Activated effector memory CD4-positive, alpha-beta T cell treated with anti-CD3 and anti-CD28 coated beads, Interleukin-2, amount 50 U/mL, for 16 hours (primary cell): ENCODE results near the gene ZNF418.
A peak's percentile ranks its signal among the peaks of the same experiment; 100 is the strongest.
"Not testable (repeated sequence)": the region's sequence is repeated elsewhere in the genome, so short reads cannot be mapped to it uniquely, and the experiment has no call there.

ENCODE experiments used
- DNase-seq: peaks from one replicate; pipeline ENCODE4 v3.0.0-alpha.2; 2020

The ZNF418 gene

DNA sequence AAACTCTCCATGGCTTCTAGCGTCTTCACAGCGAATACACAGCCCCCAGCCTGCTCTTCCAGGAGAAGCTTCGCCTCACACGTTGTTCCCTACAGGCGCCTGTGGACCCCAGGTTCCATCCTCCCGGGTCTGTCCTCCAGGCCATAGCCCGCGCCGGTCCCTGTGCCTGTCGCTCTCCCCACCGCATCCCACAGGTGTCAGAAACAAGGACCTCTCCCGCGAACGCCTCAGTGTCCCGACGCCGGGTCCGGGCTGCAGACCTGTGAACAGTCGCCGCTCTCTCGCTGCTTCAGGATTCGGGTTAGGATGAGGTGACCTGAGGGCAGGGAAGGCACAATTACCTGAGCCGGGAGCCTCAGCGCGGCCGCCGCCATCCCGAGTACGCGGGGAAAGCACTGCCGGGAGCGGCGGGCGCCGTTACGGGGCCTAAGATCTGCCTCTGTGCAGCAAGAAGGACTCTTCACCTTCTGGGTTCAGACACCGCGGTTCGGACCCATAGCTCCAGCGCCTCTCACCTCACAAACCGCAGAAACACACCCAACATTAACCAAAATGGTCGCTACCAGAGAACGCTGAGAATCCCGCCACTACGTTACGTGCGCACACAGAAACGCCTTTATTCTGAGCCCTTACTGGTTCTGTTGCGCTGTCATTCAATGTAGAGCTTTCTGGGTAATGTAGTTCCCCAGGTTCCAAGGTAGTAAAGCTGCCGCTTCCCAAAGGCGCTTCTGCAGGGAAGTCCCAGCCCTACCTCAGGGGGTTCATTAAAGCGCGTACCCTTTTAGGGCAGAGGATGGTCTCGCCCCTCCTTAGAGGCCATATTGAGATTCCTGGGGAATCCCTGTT lies at the start of gene ZNF418:
Gene ZNF418, minus strand, starts transcription at position 583 of the 846 bp plus-strand sequence. CDS start 1,580 bp downstream, outside the sequence.
- DNase-seq: peak; percentile 66

DNA sequence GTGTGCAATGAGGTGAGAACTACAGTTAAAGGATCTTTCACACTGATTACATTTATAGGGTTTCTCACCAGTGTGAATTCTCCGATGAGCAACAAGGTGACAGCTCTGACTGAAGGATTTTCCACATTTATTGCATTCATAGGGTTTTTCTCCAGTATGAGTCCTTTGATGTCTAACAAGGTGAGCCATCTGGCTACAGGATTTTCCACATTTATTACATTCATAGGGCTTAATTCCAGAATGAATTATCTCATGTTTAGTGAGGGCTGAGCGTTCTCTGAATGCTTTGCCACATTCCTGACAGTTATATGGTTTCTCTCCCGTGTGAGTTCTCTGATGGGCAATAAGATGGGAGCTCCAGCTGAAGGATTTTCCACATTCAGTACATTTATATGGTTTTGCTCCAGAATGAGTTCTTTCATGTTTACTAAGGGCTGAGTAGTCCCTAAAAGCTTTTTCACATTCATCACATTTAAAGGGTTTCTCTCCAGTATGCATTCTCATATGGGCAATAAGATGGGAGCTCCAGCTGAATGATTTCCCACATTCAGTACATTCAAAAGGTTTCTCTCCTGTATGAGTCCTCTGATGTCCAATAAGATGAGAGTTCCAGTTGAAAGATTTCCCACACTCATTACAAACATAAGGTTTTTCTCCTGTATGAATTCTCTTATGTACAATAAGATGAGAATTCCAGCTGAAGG lies 43.5 kb upstream of the ZNF418 start:
- DNase-seq: no peak

DNA sequence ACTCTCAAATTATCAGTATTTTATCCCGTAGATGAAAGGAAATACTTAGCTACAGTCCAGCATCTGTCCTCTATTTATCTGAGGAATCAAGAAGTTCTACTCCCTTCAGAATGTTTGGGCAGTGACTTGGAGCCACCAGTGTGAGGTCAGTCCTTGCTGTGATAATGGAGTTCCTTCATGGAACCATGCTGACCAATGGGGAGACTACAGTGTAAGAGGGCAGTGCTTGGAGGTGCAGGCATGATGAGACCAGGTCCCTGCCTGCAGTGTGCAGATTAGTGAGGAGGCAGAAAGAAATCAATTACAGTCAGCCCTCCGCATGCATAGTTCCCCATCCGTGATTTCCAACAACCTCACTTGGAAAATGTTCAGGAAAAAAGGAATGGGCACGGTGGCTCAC lies 39.2 kb upstream of the ZNF418 start, which contains the start of gene C19orf18:
Gene C19orf18, minus strand, starts transcription at position 101 of the 400 bp plus-strand sequence. CDS start 102 bp downstream, outside the sequence.
- DNase-seq: no peak

DNA sequence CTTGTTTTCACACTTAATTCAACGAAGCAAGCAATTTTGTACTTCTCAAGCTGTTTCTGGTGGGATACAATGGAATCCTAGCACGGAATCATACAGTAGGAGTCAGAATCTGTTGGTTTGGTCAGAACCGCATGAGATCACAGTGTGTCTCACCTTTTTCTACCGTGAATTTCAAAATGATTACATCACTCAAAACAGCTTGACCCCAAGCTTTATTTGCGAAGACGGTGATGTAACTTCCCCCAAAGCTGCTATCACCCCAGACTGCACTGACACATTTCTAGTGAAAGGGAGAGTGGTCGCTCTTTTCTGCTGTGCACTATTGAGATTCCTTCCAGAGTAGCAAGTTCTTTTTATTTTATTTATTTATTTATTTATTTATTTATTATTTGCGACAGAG lies 29.6 kb upstream of the ZNF418 start:
- no peak for DNase-seq

DNA sequence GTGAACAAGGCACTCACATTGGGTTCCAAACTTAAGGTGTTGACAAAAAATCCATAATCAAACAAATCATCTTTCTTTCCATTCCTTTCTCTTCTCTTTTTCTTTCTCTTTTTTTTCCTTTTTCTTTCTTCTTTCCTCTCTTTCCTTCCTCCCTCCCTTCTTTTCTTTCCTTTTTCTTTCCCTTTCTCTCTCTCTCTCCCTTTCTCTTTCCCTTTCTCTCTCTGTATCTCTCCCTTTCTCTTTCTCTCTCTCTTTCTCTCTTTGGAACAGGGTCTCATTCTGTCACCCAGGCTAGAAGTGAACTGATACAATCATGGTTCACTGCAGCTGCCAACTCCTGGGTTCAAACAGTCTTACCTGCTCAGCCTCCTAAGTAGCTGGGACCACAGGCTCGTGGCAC lies 26.6 kb upstream of the ZNF418 start:
- DNase-seq: no peak

DNA sequence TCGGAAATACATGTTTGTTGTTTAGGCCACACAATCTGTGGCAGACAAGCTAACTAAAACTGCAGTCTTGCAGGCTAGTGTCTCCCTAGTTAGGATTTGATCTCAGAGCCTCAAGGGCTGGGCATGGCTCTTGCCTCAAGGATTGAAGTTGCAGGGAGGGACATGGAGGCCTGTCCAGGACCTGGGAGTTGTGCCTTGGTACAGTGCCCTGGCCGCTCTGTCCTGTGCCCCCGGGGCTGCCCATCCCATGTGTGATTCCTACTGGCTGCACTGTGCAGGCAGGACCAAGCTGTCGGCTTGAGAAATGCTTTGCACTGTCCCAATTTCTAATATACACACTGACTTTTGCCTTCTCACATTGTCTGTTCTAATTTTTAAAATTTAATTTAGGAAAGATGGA lies 19.8 kb upstream of the ZNF418 start:
- DNase-seq: no peak

DNA sequence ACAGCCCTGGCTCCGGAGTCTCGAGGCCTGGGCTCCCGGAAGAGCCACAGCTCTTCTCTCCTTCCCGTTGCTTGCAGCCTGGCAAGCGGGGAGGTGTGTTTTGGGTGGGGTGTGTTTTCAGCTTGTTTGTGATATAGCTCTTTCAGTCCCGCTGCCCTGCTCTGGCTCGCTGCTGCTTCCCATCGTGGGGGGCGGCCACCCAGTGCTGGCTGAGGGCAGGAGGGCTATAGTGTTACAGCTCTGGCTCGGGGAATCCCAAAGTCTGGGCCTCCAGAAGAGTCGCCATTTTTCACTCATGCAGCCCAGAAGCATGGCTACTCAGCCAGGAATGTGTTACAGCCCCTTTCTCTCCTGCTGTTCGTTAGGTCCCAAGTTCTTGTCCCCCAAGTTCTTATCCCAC lies 14.5 kb upstream of the ZNF418 start:
- no peak for DNase-seq

DNA sequence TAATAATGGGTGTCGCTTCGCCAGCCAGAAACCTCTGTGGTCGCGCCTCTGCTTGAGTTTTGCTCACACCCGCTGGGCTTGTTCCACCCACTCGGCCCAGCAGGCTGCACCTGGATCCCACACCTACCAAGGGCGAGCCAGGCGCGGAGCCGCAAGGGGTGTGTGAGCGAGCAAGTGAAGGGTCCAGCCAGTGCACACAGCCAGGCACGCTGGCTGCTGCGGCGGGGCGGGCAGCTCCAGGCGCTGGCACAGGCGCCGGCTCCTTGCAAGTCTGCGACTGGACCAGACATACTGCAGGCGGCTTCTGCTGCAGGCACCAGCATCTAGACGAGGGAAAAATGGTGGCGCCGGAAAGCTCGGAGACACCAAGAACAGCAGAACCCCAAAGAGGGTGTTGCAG lies 14.1 kb upstream of the ZNF418 start:
- DNase-seq: no peak

DNA sequence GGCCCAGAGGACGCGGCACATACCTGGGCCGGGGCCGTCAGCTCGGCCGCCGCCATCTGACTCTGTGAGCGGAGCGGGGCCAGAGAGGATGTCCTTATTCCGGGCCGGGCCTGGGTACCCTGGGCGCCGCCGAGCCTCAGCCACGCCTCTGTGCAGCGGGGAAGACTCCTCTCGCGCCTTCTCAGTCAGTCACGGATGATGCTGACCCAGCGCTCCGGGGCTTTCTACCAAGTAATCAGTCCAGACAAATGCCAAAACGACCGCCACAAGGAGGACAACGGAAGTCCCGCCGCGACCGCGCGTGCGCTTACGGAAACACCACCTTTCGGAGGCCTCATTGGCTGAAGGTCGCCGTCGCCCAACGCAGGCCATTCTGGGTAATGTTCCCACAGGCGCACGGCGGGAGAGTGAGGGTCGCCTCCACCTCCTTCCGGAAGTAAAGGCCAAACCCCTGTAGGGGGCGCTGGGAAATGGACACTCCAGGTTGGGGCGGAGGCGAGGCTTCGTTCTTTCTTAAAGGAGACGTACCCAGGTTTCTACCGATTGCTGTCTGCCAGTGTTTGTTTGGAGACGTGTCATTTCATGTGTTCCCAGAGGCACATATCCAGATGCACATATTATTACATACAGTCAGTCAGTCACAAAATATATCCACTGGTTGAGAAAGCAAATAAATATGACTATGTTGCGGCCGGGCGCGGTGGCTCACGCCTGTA lies 12.4 kb upstream of the ZNF418 start, which contains the start of gene ZNF256:
Gene ZNF256, minus strand, starts transcription at position 288 of the 716 bp plus-strand sequence. Its CDS starts 232 bp downstream, at position 56.
- peak; percentile 95 for DNase-seq

DNA sequence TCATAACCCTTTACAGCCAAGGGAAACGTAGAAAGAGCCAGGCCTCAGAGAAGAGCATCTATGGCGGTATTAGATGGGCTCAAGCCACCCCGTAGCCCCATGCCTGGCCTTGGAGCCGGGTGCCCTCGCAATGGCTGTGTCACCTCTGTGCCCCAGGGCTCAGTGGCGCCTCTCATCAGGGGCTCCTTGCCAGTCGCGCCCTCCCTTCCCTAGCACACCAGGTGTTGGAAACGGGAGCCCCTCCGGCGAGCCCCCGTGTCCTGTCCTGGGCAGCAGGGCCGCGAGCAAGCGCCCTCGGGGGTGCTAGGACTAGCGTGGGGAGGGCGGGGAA lies 11.9 kb upstream of the ZNF418 start:
- DNase-seq: no peak

DNA sequence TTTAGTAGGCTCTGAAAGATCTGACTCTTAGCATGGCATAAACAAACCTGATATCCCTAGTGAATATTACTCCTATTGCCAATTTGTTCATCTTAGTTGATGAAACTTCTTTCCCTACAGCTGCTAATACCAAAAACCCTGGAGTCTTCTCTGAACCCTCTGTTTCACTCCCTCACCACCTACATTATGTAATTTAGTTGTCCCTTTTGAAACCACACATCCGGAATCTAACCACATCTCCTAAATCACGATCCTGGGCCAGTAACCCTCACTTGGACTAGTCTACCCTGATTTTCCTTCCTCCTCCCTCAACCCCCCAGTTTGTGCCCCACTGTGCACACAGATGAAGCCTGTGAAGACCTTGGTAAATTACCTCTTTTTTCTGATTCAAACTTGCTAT lies 11.1 kb upstream of the ZNF418 start:
- DNase-seq: no peak

DNA sequence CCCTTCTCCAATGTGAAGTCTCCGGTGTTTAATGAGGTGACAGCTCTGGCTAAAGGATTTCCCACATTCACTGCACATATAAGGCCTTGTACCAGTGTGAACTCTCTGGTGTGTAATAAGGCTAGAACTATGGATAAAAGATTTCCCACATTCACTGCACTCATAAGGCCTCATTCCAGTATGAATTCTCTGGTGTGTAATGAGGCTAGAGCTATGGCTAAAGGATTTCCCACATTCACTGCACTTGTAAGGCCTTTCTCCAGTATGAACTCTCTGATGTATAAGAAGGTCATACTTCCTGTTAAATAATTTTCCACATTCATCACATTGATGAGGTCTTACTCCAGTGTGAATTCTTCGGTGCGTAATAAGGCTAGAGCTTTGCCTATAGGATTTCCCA lies 6.4 kb upstream of the ZNF418 start:
- no peak for DNase-seq

DNA sequence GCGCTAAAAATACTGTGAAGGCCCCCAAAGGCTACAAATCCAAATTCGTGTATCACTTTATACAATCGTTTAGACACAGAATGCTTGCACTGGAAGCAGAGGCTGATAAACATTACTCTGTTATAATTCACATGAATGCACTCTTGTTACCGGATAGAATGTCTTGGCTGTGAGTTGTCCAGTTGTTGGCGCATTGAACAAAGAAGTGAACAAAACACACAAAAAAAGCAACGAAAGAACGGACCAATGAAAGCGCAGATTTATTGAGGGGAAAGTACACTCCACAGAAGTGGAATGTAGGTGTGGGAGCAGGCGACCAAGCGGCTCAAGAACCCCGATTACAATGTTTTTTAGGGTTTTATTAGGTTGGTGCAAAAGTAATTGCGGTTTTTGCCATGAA lies 529 bp upstream of the ZNF418 start:
- no peak for DNase-seq

DNA sequence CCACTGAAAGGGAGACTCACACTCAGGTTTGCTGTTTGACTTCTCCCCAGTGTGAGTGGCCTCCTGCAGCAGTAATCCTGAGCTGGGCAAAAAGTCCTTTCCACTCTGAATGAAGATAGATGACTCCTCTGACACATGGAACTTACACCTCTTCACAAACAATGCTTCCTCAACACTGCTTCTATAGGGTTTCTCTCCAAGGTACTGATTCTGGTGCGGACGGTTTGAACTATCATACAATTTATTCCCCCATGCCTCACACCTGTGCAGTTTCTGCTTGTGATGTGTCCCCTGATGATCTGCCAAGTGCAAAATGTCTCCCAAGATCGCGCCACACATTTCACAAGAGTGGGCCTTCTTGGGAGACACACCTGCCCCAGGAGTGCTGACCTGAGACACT lies 7.6 kb downstream of the ZNF418 start:
- DNase-seq: no peak

DNA sequence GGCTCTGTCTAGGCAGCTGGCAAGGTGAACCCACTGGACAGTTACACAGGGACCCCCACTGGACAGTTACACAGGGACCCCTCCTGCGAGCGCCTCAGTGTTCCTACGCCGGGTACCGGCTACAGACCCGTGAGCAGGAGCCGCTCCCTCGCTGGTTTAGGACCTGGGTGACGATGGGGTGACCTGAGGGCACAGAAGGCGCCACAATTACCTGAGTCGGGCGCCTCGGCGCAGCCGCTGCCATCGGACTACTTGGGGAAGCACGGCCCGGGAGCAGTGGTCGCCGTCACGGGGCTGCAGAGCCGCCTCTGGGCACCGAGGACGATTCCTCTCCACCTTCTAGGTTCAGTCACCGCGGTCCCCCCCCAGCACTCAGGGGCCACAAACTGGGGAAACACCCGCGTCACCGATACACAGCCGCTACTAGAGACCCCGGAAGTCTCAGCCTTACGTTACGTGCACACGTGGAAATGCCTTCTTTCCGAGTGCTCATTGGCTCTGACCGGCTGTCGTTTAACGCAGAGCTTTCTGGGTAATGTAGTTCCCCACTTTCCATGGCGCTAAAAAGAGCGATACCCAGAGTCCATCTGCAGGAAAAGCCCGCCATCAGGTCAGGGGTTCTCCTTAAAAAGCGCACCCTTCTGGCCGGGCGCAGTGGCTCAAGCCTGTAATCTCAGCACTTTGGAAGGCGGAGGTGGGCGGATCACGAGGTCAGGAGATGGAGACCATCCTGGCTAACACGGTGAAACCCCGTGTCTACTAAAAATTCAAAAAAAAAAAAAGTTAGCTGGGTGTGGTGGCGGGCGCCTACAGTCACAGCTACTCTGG lies 18.8 kb downstream of the ZNF418 start, which contains the start of gene ZNF417:
Gene ZNF417, minus strand, starts transcription at position 425 of the 828 bp plus-strand sequence. Its CDS starts 181 bp downstream, at position 244.
- DNase-seq: peak; percentile 94

DNA sequence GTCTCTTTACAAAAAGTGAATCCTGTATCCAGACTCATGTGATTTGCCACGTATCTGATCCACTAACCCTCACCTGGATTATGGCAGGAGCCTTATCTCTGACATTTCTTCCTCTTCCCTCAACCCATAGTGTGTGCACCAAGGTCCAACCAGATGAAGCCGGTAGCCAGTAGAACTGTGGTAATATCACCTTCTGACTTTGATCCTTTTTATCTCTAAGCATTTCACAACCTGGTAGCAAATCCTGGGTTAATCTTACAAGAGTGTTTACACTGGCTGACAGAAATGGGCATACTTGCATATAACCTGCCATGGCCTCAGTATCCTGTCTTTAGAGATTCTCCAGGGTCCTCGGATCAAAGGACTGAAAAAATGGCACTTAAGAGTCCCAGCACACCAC lies 20.7 kb downstream of the ZNF418 start:
- DNase-seq: no peak

DNA sequence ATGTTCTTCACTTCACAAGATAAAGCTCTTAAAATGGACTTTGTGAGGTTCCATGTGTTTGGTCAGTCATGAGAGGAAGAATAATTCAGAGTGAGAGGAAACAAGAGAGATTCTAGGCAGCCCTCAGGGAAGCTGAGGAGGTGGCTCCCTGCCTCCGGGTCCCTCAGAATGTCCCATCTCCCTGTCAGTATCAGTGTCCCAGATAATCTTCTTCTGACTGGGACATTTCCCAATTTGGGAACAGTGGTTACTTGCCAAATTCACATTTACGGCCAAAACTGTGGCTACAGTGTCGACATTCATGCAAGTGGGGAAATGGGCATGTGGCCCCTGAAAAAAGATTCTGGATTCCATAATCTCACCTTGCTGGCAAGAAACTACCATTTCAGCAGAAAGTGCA lies 27.8 kb downstream of the ZNF418 start:
- no peak for DNase-seq

DNA sequence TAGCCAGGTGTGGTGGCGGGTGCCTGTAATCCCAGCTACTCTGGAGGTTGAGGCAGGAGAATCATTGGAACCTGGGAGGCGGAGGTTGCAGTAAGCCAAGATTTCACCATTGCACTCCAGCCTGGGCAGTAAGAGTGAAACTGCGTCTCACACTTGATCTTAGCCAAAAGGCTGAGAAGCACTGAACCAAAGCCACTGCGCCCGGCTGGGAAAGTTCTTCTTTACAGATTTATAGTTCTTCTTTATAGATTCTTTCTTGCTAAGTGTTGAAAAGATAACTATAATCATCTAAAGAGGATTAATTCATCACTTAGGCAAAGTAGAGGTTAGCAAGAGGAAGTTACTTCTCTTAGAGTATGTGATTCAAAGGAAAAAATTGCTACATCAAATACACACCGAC lies 29.9 kb downstream of the ZNF418 start:
- DNase-seq: no peak

DNA sequence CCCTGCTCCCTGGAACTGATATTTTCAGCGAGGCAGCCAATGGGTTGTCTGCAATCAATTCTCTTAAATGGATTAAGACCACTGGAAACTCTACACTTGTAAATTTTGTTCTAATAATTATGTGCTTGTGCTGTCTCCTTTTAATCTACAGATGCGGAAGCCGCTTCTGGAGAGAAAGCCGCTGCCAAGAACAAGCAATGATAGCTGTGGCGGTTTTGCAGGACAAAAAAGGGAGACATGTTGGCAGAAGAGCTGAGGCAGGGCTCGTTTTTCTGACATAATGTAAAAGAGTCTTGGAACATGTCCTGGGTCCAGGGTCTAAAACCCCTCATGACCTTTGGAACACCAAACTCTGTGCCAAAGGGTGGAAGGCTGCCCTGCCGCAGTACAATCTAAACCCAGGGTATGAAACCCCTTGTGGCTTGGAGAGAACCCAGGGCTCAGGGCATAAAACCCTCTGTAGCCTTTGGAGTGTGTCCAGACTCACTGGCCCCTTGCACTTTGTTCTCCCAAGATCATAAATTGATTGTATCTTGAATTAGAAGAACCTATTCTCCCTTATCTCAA lies 31.5 kb downstream of the ZNF418 start:
- DNase-seq: no peak

DNA sequence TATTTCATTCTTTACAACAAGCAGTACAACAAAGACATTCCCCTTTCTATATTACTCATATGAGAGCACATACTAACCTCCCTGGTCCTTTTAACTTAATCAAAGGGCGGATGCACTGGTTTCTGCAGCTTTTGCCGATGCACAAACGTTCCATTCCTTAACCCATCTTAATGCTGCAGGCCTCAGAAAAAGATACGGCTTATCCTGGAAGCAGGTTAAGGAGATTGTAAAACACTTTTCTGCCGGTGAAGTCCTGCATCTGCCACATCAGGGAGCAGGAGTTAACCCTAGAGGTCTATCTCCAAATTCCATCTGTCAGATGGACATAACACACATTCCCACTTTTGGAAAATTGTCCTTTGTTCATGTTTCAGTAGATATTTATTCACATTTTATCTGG lies 34.9 kb downstream of the ZNF418 start:
- no peak for DNase-seq

DNA sequence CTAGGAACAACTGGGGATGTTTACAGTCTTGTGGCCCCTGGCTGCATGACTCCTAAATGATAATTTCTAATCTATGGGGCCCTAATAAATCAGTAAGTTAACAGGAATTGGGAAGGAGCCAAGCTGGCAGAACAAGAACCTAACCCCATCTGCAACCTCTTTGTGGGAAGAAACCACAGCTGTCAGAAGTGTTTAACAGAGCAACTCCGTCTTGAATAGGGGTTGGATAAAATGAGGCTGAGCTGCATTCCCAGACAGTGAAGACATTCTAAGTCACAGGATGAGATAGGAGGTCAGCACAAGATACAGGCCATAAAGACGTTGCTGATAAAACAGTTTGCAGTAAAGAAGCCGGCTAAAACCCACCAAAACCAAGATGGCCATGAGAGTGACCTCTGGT lies 44.5 kb downstream of the ZNF418 start:
- DNase-seq: not testable (repeated sequence)
